Adrenal gland (tissue), 12 donors: ENCODE data around the gene LPCAT2. TPM values are rescaled to one million over a fixed set of nuclear protein-coding genes. Genes with fewer than 3 reads are reported as not detected.

Source experiments
- DNase-seq, 7 donors: peaks; one replicate each; pipeline ENCODE4 v3.0.0-alpha.2; 2019 to 2020
- H3K27ac ChIP-seq, 5 donors: fragments of 200-600 bp; sonication (generic) in 4 of 5; 1 replicate in 3 of 5; 2 replicates in 2 of 5; pipeline versions ENCODE4 v1.5.1 to v1.8.0; 2016 to 2020; ENCODE audit warnings: mild to moderate bottlenecking in 1 of 5
- H3K27me3 ChIP-seq: fragments of 200-600 bp; 2 replicates; pipeline ENCODE4 v1.8.0; 2021
- H3K36me3 ChIP-seq, 2 donors: fragments of 200-600 bp; replicated peaks in 1 of 2; 1 replicate in 1 of 2; 2 replicates in 1 of 2; pipeline versions ENCODE4 v1.5.1 to v1.8.0; 2018 to 2022
- H3K4me1 ChIP-seq, 2 donors: fragments of 200-600 bp; replicated peaks in 1 of 2; 1 replicate in 1 of 2; 2 replicates in 1 of 2; pipeline versions ENCODE4 v1.5.1 to v1.8.0; 2018 to 2021
- H3K4me3 ChIP-seq, 4 donors: fragments of 200-600 bp; sonication (generic) in 3 of 4; one replicate each; pipeline ENCODE4 v1.5.1; 2016 to 2018
- H3K9me3 ChIP-seq, 3 donors: fragments of 200-600 bp; sonication (generic) in 1 of 3; replicated peaks in 1 of 3; 1 replicate in 2 of 3; 2 replicates in 1 of 3; pipeline versions ENCODE4 v1.5.1 to v1.8.0; 2016 to 2021
- CTCF ChIP-seq, 6 experiments: fragments of 450-650 bp in 4 of 6; fragments of 200-600 bp in 2 of 6; sonication (generic) in 1 of 6; IDR thresholded peaks; 1 replicate in 5 of 6; 2 replicates in 1 of 6; pipeline versions ENCODE4 v1.5.1 to v1.8.0; 2016 to 2021; ENCODE audit warnings: antibody characterized with exemption in 6 of 6, mild to moderate bottlenecking in 2 of 6, moderate library complexity in 1 of 6
- POLR2A ChIP-seq, 2 donors: fragments of 450-650 bp; IDR thresholded peaks; one replicate each; pipeline ENCODE4 v1.6.1; 2017; ENCODE audit warnings: antibody characterized with exemption in 2 of 2, mild to moderate bottlenecking in 2 of 2, moderate library complexity in 1 of 2
- WGBS, 4 donors: extraction: QIAGEN DNeasy Blood & Tissue Kit in 2 of 4; methylation state at CpG; one replicate each; pipeline versions ENCODE4 v1.1.5 to v1.1.7; 2013 to 2017; 5-methylcytosine and 5-hydroxymethylcytosine counted together
- intact Hi-C, 2 donors: fragments of 100-400 bp; cut with DNase I; formaldehyde crosslinking; loops; one replicate each; pipeline versions ENCODE4 v1.14.1 to v1.15.0; 2022 to 2023
- polyA plus RNA-seq, 3 donors: library from polyadenylated mRNA; stranded (reverse); fragments of 200-250 nt in 2 of 3; fragments of 350-450 nt in 1 of 3; fragmentation: Illumina TruSeq in 1 of 3; extraction: RNeasy Lipid Tissue Mini Kit (QIAGEN cat#74804) in 1 of 3; gene quantifications; one replicate each; pipeline ENCODE4 v1.2.3, GENCODE V29; 2013 to 2014
- total RNA-seq, 9 donors: library from RNA; depleted of rRNA in 4 of 9; stranded (reverse); fragments of >200 nt in 4 of 9; fragments of 120-200 nt in 1 of 9; fragmentation: NEBNext Ultra II Directional in 1 of 9; extraction: Animal tissue kit (Norgen Biotek cat#: 25700) in 1 of 9; gene quantifications; one replicate each; pipeline versions ENCODE4 v1.1.0 to v1.2.4, GENCODE V29; 2013 to 2023
- donor health status: healthy with polysubstance abuse.
- donor health status: Bipolar disorder and iron deficiency.
- donor health status: DM: yes; HTN: yes; CAD: no.
- donor health status: DM: no; HTN: no; CAD: no.
- donor health status: DM: no; HTN: no; CAD: no.
- donor health status: DM: yes; HTN: yes; CAD: no.

Gene LPCAT2
- total and polyA plus RNA-seq, 12 donors: 7.1 to 33.1 (median 16.4) TPM

DNA sequence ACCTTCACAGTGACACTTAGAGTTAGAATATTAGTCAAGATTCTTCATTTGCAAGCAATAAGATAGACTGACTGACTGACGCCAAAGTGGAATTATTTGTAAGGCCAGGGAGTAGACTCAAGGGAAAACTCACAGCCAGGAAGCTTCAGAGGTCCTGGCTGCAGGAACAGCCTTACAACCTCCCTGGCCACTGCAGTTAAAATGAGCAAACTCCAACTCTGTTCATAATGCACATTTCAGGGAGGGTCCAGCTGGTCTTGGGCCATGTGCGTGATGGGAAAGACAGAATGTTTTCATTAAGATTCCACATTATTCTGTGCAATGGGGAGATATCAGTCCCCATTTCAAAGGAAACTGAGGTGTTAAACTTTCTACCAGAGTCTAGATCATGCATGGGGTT, 67.5 kb downstream of the LPCAT2 start:
- Histone ChIP-seq H3K9me3 (no peaks in the 10 kb centered on the region), H3K36me3 (peaks cover 0 to 11% of the 10 kb centered on the region in 2 donors), H3K27me3 (no peaks in the 10 kb centered on the region), H3K4me1 (no peaks in the 10 kb centered on the region), H3K4me3 (no peak overlapping the region), H3K27ac (no peak overlapping the region)
- no peak for DNase-seq
- 85 to 100% (median 90%) methylated on average over 2 of the region's 2 CpGs for WGBS, 4 donors
- no peak for TF ChIP-seq CTCF (IDR thresholded peaks at IDR 0.05)
- TF ChIP-seq POLR2A (IDR thresholded peaks at IDR 0.05): no peak
- intact Hi-C loops: no loop called here

GRCh38 chr16:55577887-55578286, 69.0 kb downstream of the LPCAT2 start:
- intact Hi-C loops: no loop called here
- Histone ChIP-seq H3K4me3 (no peak overlapping the region), H3K9me3 (no peaks in the 10 kb centered on the region), H3K36me3 (peaks cover 0 to 11% of the 10 kb centered on the region in 2 donors), H3K27me3 (no peaks in the 10 kb centered on the region), H3K4me1 (no peaks in the 10 kb centered on the region), H3K27ac (no peak overlapping the region)
- DNase-seq: no peak
- WGBS, 4 donors: 74 to 84% (median 79%) methylated on average over 3 of the region's 3 CpGs
- TF ChIP-seq CTCF (IDR thresholded peaks at IDR 0.05): no peak
- no peak for TF ChIP-seq POLR2A (IDR thresholded peaks at IDR 0.05)

DNA sequence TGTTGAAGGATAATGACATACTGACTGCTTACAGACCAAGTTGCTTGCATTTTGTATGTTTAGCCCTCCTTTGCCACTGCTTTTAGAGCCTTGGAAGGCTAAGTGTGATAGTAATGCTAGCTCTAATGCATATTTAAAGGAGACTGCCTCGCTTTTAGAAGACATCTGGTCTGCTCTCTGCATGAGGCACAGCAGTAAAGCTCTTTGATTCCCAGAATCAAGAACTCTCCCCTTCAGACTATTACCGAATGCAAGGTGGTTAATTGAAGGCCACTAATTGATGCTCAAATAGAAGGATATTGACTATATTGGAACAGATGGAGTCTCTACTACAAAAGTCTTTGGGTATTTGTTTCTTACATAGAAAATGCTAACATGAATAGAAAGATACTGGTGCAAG, 76.8 kb downstream of the LPCAT2 start:
- Histone ChIP-seq H3K4me3 (no peak overlapping the region), H3K27me3 (no peaks in the 10 kb centered on the region), H3K36me3 (no peaks in the 10 kb centered on the region), H3K27ac (no peak overlapping the region), H3K9me3 (no peaks in the 10 kb centered on the region), H3K4me1 (no peaks in the 10 kb centered on the region)
- intact Hi-C loops: no loop called here
- WGBS, 4 donors: 69 to 84% (median 78%) methylated on average over 2 of the region's 2 CpGs
- no peak for DNase-seq
- TF ChIP-seq POLR2A (IDR thresholded peaks at IDR 0.05): no peak

DNA sequence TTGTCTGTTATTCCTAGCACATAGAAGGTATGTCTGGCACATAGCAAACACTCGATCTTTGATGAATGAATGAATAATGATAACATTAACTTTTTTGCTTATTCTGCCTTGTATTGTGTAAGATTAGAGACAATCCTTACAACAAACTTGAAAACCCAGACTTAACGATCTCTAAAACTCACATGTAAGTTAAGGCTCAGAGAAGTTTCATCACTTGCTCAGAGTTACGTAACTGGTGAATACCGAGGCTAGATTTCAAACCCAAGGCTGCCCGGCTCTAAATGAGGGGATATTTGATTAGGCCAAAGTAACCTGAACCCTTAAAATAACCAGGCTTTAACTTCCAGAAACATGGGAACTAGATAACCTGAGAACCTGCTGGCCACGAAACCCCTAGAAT, 79.9 kb downstream of the LPCAT2 start:
- H3K4me1 ChIP-seq: no peaks in the 10 kb centered on the region
- WGBS, 4 donors: 71 to 84% (median 76%) methylated on average over 6 of the region's 6 CpGs
- intact Hi-C loops: no loop called here

More for the DNA sequence above, 79.9 kb downstream of the LPCAT2 start:
- H3K9me3 ChIP-seq: no peaks in the 10 kb centered on the region
- H3K4me3 ChIP-seq: no peak overlapping the region
- no peaks in the 10 kb centered on the region for H3K27me3 ChIP-seq
- H3K36me3 ChIP-seq: no peaks in the 10 kb centered on the region
- DNase-seq: no peak
- no peak for TF ChIP-seq POLR2A (IDR thresholded peaks at IDR 0.05)
- TF ChIP-seq CTCF (IDR thresholded peaks at IDR 0.05): no peak
- H3K27ac ChIP-seq: no peak overlapping the region
